Neural cell (in vitro differentiated cells): ENCODE data around the gene PDHX. TPM values are rescaled to one million over a fixed set of nuclear protein-coding genes. Genes with fewer than 3 reads are reported as not detected.

Source experiments
- H2AFZ ChIP-seq: fragments of 200-600, 300-800 bp; sonication (generic), shearing (Covaris generic); 2 replicates; pipeline ENCODE4 v1.6.0; 2014; ENCODE audit warnings: low read depth, mild to moderate bottlenecking, antibody characterized with exemption, low read length, moderate library complexity
- H3F3A ChIP-seq: fragments of 200-600 bp; shearing (Covaris generic); 2 replicates; pipeline ENCODE4 v1.6.1; 2016; ENCODE audit warnings: mild to moderate bottlenecking, moderate library complexity, mixed read lengths, antibody characterized with exemption, low read length; ENCODE audit not compliant: insufficient read depth, poor library complexity, severe bottlenecking
- H3K27ac ChIP-seq: fragments of 200-600, 300-800 bp; sonication (generic), shearing (Covaris generic); 2 replicates; pipeline ENCODE4 v1.5.1; 2014; ENCODE audit warnings: mild to moderate bottlenecking, low read length, moderate library complexity
- H3K27me3 ChIP-seq: fragments of 300-800, 200-600 bp; sonication (generic), shearing (Covaris generic); 2 replicates; pipeline ENCODE4 v1.6.0; 2014; ENCODE audit warnings: mild to moderate bottlenecking, low read depth, low read length, moderate library complexity; ENCODE audit not compliant: insufficient read depth
- H3K36me3 ChIP-seq: fragments of 300-800, 200-600 bp; sonication (generic), shearing (Covaris generic); 2 replicates; pipeline ENCODE4 v1.5.1; 2014; ENCODE audit warnings: mild to moderate bottlenecking, antibody characterized with exemption, low read length, moderate library complexity; ENCODE audit not compliant: insufficient read depth
- H3K4me2 ChIP-seq: fragments of 300-800, 200-600 bp; sonication (generic), shearing (Covaris generic); 2 replicates; pipeline ENCODE4 v1.6.0; 2014; ENCODE audit warnings: mild to moderate bottlenecking, low read length
- H3K4me3 ChIP-seq: fragments of 300-800, 200-600 bp; sonication (generic), shearing (Covaris generic); 2 replicates; pipeline ENCODE4 v1.5.1; 2014; ENCODE audit warnings: mild to moderate bottlenecking, low read length, moderate library complexity
- H3K79me2 ChIP-seq: fragments of 200-600 bp; shearing (Covaris generic); replicated peaks from 2 replicates; pipeline ENCODE4 v1.6.0; 2014; ENCODE audit warnings: mild to moderate bottlenecking, low read length, moderate library complexity; ENCODE audit not compliant: insufficient read depth
- H3K9ac ChIP-seq: fragments of 300-800, 200-600 bp; sonication (generic), shearing (Covaris generic); 2 replicates; pipeline ENCODE4 v1.6.1; 2016; ENCODE audit warnings: mild to moderate bottlenecking, low read length, mixed read lengths
- H3K9me2 ChIP-seq: fragments of 200-600 bp; shearing (Covaris generic); 2 replicates; pipeline ENCODE4 v1.6.1; 2016; ENCODE audit warnings: mild to moderate bottlenecking, low read length, mixed read lengths; ENCODE audit not compliant: insufficient read depth
- H3K9me3 ChIP-seq: fragments of 200-600, 300-800 bp; sonication (generic), shearing (Covaris generic); 2 replicates; pipeline ENCODE4 v1.6.1; 2016; ENCODE audit warnings: mild to moderate bottlenecking, mixed run types, low read length, moderate library complexity, mixed read lengths
- H4K20me1 ChIP-seq: fragments of 200-600 bp; shearing (Covaris generic); 2 replicates; pipeline ENCODE4 v1.6.1; 2016; ENCODE audit warnings: mild to moderate bottlenecking, mixed run types; ENCODE audit not compliant: insufficient read depth
- EP300 ChIP-seq: fragments of 450-650 bp; conservative IDR thresholded peaks from 2 replicates; pipeline ENCODE4 v1.6.1; 2014; ENCODE audit warnings: antibody characterized with exemption, mild to moderate bottlenecking, moderate library complexity; ENCODE audit not compliant: poor library complexity, severe bottlenecking
- EZH2 ChIP-seq: fragments of 200-600, 300-800 bp; shearing (Covaris generic), sonication (generic); IDR thresholded peaks from 2 replicates; pipeline ENCODE4 v1.6.1; 2014; ENCODE audit warnings: antibody characterized with exemption, low read length, borderline replicate concordance, mild to moderate bottlenecking; ENCODE audit not compliant: insufficient read depth, poor library complexity, severe bottlenecking
- MXI1 ChIP-seq: fragments of 450-650 bp; conservative IDR thresholded peaks from 2 replicates; pipeline ENCODE4 v1.6.1; 2014; ENCODE audit warnings: antibody characterized with exemption, mild to moderate bottlenecking; ENCODE audit not compliant: poor library complexity, severe bottlenecking
- POLR2AphosphoS5 ChIP-seq: IDR thresholded peaks from 2 replicates; pipeline ENCODE4 v1.6.1; 2012
- RAD21 ChIP-seq: fragments of 450-650 bp; conservative IDR thresholded peaks from 2 replicates; pipeline ENCODE4 v1.6.1; 2014; ENCODE audit warnings: antibody characterized with exemption, mild to moderate bottlenecking, moderate library complexity
- REST ChIP-seq: IDR thresholded peaks from 2 replicates; pipeline ENCODE4 v1.6.1; 2012; ENCODE audit warnings: borderline replicate concordance
- SMC3 ChIP-seq: fragments of 450-650 bp; conservative IDR thresholded peaks from 2 replicates; pipeline ENCODE4 v1.6.1; 2014; ENCODE audit warnings: antibody characterized with exemption, mild to moderate bottlenecking, moderate library complexity; ENCODE audit not compliant: poor library complexity
- TAF1 ChIP-seq: IDR thresholded peaks from 2 replicates; pipeline ENCODE4 v1.6.1; 2012; ENCODE audit warnings: low read depth
- polyA plus RNA-seq: library from polyadenylated mRNA; depleted of rRNA; stranded (reverse); fragments of >200 nt; gene quantifications from 2 replicates; pipeline ENCODE4 v1.2.3, GENCODE V29; 2014
- TF ChIP-seq, protein P1 (sequence below): fragments of 450-650 bp; IDR thresholded peaks from 2 replicates; pipeline ENCODE4 v1.5.1; 2014; ENCODE audit warnings: antibody characterized with exemption, mild to moderate bottlenecking, moderate library complexity; ENCODE audit not compliant: poor library complexity, severe bottlenecking

PDHX gene
- polyA plus RNA-seq, 1 donor from 2014 or later, result 59.8 TPM

GRCh38 chr11:34975482-34975881 lies 59.1 kb downstream of the PDHX start:
- Histone ChIP-seq H3K79me2 (no peaks in the 10 kb centered on the region), H3F3A (no peaks in the 10 kb centered on the region), H3K9ac (no peak overlapping the region), H3K36me3 (peaks cover 22% of the 10 kb centered on the region), H3K27ac (no peak overlapping the region), H2AFZ (no peak overlapping the region), H3K27me3 (no peaks in the 10 kb centered on the region), H3K9me2 (no peaks in the 10 kb centered on the region), H3K9me3 (no peaks in the 10 kb centered on the region), H3K4me3 (no peak overlapping the region), H4K20me1 (no peaks in the 10 kb centered on the region), H3K4me2 (no peak overlapping the region)
- TF ChIP-seq EP300 (no peak), POLR2AphosphoS5 (no peak), EZH2 (no peak), SMC3 (no peak), REST (no peak), RAD21 (no peak), MXI1 (no peak), TAF1 (no peak)
- TF ChIP-seq, protein P1, sequence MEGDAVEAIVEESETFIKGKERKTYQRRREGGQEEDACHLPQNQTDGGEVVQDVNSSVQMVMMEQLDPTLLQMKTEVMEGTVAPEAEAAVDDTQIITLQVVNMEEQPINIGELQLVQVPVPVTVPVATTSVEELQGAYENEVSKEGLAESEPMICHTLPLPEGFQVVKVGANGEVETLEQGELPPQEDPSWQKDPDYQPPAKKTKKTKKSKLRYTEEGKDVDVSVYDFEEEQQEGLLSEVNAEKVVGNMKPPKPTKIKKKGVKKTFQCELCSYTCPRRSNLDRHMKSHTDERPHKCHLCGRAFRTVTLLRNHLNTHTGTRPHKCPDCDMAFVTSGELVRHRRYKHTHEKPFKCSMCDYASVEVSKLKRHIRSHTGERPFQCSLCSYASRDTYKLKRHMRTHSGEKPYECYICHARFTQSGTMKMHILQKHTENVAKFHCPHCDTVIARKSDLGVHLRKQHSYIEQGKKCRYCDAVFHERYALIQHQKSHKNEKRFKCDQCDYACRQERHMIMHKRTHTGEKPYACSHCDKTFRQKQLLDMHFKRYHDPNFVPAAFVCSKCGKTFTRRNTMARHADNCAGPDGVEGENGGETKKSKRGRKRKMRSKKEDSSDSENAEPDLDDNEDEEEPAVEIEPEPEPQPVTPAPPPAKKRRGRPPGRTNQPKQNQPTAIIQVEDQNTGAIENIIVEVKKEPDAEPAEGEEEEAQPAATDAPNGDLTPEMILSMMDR, result no peak

GRCh38 chr11:34976496-34977088 lies 60.2 kb downstream of the PDHX start:
- Histone ChIP-seq H2AFZ (no peak overlapping the region), H3K4me2 (no peak overlapping the region), H3K79me2 (no peaks in the 10 kb centered on the region), H3K4me3 (no peak overlapping the region), H3K27me3 (no peaks in the 10 kb centered on the region), H3K9me3 (no peaks in the 10 kb centered on the region), H3F3A (no peaks in the 10 kb centered on the region), H3K9me2 (no peaks in the 10 kb centered on the region), H3K36me3 (peaks cover 18% of the 10 kb centered on the region), H4K20me1 (no peaks in the 10 kb centered on the region), H3K9ac (no peak overlapping the region), H3K27ac (no peak overlapping the region)
- TF ChIP-seq TAF1, result no peak
- TF ChIP-seq POLR2AphosphoS5, result no peak
- no peak for TF ChIP-seq REST
- TF ChIP-seq EP300, result no peak
- no peak for TF ChIP-seq MXI1
- TF ChIP-seq, protein P1, result no peak
- TF ChIP-seq EZH2, result no peak
- no peak for TF ChIP-seq SMC3
- TF ChIP-seq RAD21, result no peak
